ENCODE results near the gene CLK2.

CLK2 gene

GRCh38 chr1:155273343-155274245, at the start of gene CLK2:
TSS of gene CLK2 (minus strand) at chr1:155273504. CDS start at chr1:155270977, 2,527 bp downstream.
- Histone ChIP-seq H3K4me3 (ENCODE audit: low read length) (peak within 1 kb of the TSS; percentile 83), H2AFZ (ENCODE audit: low read length) (peak within 1 kb of the TSS; percentile 100), H3K4me2 (ENCODE audit: low read depth, low read length) (peak within 1 kb of the TSS; percentile 100), H3K27me3 (replicated peaks; ENCODE audit: insufficient read depth, low read length) (no peaks in the 10 kb centered on the region), H3K36me3 (replicated peaks; ENCODE audit: insufficient read depth, low read length) (peaks cover 20% of the 10 kb centered on the region), H3F3A (ENCODE audit: insufficient read depth, low read length) (peaks cover 25% of the 10 kb centered on the region), H3K4me1 (ENCODE audit: low read length) (peaks cover 14% of the 10 kb centered on the region), H3K9ac (ENCODE audit: low read length) (peak within 1 kb of the TSS; percentile 78), H3K79me2 (ENCODE audit: low read length) (peaks cover 46% of the 10 kb centered on the region), H3K27ac (ENCODE audit: low read length) (peak within 1 kb of the TSS; percentile 53; the same call in 1 of the 2 replicates), H3K9me2 (replicated peaks; ENCODE audit: insufficient read depth, low read length) (no peaks in the 10 kb centered on the region), H3K9me3 (replicated peaks; ENCODE audit: insufficient read depth, low read length) (no peaks in the 10 kb centered on the region), H4K20me1 (ENCODE audit: insufficient read depth, low read length) (no peaks in the 10 kb centered on the region)
- peak; percentile 100 for DNase-seq
- TF ChIP-seq, protein P1, sequence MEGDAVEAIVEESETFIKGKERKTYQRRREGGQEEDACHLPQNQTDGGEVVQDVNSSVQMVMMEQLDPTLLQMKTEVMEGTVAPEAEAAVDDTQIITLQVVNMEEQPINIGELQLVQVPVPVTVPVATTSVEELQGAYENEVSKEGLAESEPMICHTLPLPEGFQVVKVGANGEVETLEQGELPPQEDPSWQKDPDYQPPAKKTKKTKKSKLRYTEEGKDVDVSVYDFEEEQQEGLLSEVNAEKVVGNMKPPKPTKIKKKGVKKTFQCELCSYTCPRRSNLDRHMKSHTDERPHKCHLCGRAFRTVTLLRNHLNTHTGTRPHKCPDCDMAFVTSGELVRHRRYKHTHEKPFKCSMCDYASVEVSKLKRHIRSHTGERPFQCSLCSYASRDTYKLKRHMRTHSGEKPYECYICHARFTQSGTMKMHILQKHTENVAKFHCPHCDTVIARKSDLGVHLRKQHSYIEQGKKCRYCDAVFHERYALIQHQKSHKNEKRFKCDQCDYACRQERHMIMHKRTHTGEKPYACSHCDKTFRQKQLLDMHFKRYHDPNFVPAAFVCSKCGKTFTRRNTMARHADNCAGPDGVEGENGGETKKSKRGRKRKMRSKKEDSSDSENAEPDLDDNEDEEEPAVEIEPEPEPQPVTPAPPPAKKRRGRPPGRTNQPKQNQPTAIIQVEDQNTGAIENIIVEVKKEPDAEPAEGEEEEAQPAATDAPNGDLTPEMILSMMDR (IDR thresholded peaks at IDR 0.05; ENCODE audit: low read length): no peak
- TF ChIP-seq EZH2 (optimal IDR thresholded peaks at IDR 0.05; ENCODE audit: low read depth, low read length): no peak
- TF ChIP-seq EZH2phosphoT487 (IDR thresholded peaks at IDR 0.05; ENCODE audit: low read length): no peak

DNA sequence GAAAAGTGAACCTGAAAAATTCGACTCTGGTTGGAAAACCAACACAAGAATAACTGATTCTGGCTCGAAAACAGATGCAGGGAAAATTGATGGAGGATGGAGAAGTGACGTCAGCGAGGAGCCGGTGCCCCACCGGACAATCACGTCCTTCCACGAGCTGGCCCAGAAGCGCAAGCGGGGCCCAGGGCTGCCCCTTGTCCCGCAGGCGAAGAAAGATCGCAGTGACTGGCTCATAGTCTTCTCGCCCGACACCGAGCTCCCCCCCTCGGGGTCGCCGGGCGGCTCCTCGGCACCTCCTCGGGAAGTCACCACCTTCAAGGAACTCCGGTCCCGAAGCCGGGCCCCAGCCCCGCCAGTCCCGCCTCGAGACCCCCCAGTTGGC, 49.3 kb upstream of the CLK2 start:
- no peak overlapping the region for H3K9ac ChIP-seq (ENCODE audit: low read length)
- no peaks in the 10 kb centered on the region for H3K79me2 ChIP-seq (ENCODE audit: low read length)
- H3K9me3 ChIP-seq (replicated peaks; ENCODE audit: insufficient read depth, low read length): no peaks in the 10 kb centered on the region
- TF ChIP-seq, protein P1 (IDR thresholded peaks at IDR 0.05; ENCODE audit: low read length): no peak
- TF ChIP-seq EZH2 (optimal IDR thresholded peaks at IDR 0.05; ENCODE audit: low read depth, low read length): no peak
- no peak for TF ChIP-seq EZH2phosphoT487 (IDR thresholded peaks at IDR 0.05; ENCODE audit: low read length)
- H3K27ac ChIP-seq (ENCODE audit: low read length): no peak overlapping the region
- H3K27me3 ChIP-seq (replicated peaks; ENCODE audit: insufficient read depth, low read length): no peaks in the 10 kb centered on the region
- H3K9me2 ChIP-seq (replicated peaks; ENCODE audit: insufficient read depth, low read length): no peaks in the 10 kb centered on the region
- no peak overlapping the region for H2AFZ ChIP-seq (ENCODE audit: low read length)
- H4K20me1 ChIP-seq (ENCODE audit: insufficient read depth, low read length): no peaks in the 10 kb centered on the region
- peak overlapping the region; percentile 93; the same call in 1 of the 2 replicates for H3K4me3 ChIP-seq (ENCODE audit: low read length)
- H3K36me3 ChIP-seq (replicated peaks; ENCODE audit: insufficient read depth, low read length): 0 out of 2 replicates have a peak, but pooled peaks cover 7% of the 10 kb centered on the region
- H3K4me2 ChIP-seq (ENCODE audit: low read depth, low read length): peak overlapping the region; percentile 99
- no peak for DNase-seq
- peaks cover 49% of the 10 kb centered on the region for H3F3A ChIP-seq (ENCODE audit: insufficient read depth, low read length)
- H3K4me1 ChIP-seq (ENCODE audit: low read length): 0 out of 2 replicates have a peak, but pooled peaks cover 7% of the 10 kb centered on the region

DNA sequence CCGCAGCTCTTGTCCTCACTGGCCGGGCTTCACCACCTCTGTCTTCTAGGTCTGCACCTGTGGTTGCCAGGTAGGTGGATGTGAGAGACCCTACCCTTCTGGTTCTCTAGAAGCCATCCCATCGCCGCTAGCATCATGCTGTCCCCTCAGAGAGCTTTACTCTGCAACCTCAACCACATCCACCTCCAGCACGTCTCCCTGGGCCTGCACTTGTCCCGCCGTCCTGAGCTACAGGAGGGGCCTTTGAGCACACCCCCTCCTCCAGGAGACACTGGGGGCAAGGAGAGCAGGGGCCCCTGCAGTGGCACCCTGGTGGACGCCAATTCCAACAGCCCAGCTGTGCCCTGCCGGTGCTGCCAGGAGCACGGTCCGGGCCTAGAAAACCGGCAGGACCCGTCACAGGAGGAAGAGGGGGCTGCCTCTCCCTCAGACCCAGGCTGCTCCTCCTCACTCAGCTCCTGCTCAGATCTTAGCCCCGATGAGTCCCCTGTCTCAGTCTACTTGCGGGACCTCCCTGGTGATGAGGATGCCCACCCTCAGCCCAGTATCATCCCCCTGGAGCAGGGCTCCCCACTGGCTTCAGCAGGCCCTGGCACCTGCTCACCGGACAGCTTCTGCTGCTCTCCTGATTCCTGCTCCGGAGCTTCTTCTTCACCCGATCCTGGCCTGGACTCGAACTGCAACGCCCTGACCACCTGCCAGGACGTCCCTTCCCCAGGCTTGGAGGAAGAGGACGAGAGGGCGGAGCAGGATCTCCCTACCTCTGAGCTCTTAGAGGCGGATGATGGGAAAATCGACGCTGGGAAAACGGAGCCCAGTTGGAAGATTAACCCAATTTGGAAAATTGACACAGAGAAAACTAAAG, 48.6 kb upstream of the CLK2 start:
- 0 out of 2 replicates have a peak, but pooled peaks cover 7% of the 10 kb centered on the region for H3K36me3 ChIP-seq (replicated peaks; ENCODE audit: insufficient read depth, low read length)
- no peaks in the 10 kb centered on the region for H3K9me3 ChIP-seq (replicated peaks; ENCODE audit: insufficient read depth, low read length)
- H3F3A ChIP-seq (ENCODE audit: insufficient read depth, low read length): peaks cover 49% of the 10 kb centered on the region
- H3K4me2 ChIP-seq (ENCODE audit: low read depth, low read length): peak overlapping the region; percentile 99; the same call in 1 of the 2 replicates
- H3K4me1 ChIP-seq (ENCODE audit: low read length): 0 out of 2 replicates have a peak, but pooled peaks cover 7% of the 10 kb centered on the region
- H3K4me3 ChIP-seq (ENCODE audit: low read length): no peak overlapping the region
- H2AFZ ChIP-seq (ENCODE audit: low read length): no peak overlapping the region
- H3K79me2 ChIP-seq (ENCODE audit: low read length): no peaks in the 10 kb centered on the region
- H3K27me3 ChIP-seq (replicated peaks; ENCODE audit: insufficient read depth, low read length): no peaks in the 10 kb centered on the region
- H3K9me2 ChIP-seq (replicated peaks; ENCODE audit: insufficient read depth, low read length): no peaks in the 10 kb centered on the region
- TF ChIP-seq EZH2 (optimal IDR thresholded peaks at IDR 0.05; ENCODE audit: low read depth, low read length): no peak
- TF ChIP-seq, protein P1 (IDR thresholded peaks at IDR 0.05; ENCODE audit: low read length): no peak
- no peak for TF ChIP-seq EZH2phosphoT487 (IDR thresholded peaks at IDR 0.05; ENCODE audit: low read length)
- H3K9ac ChIP-seq (ENCODE audit: low read length): no peak overlapping the region
- H3K27ac ChIP-seq (ENCODE audit: low read length): no peak overlapping the region
- no peaks in the 10 kb centered on the region for H4K20me1 ChIP-seq (ENCODE audit: insufficient read depth, low read length)
- no peak for DNase-seq

All from MM.1S (cell line).